Muscle layer of duodenum (tissue), 2 donors: ENCODE data around the gene LSM14B.

ENCODE experiments used
- H3K27ac ChIP-seq: one replicate; pipeline ENCODE4 v1.7.0; 2013; ENCODE audit warnings: mild to moderate bottlenecking, low read length
- H3K27me3 ChIP-seq: one replicate; pipeline ENCODE4 v1.7.0; 2013; ENCODE audit warnings: low read depth, mild to moderate bottlenecking, control low read depth, low read length
- H3K36me3 ChIP-seq, 2 donors: one replicate each; pipeline ENCODE4 v1.7.0; 2013; ENCODE audit warnings: low read length in 2 of 2, control low read depth in 1 of 2, mild to moderate bottlenecking in 1 of 2; ENCODE audit not compliant: insufficient read depth in 2 of 2, control insufficient read depth in 1 of 2
- H3K4me1 ChIP-seq, 2 donors: one replicate each; pipeline ENCODE4 v1.7.0; 2013; ENCODE audit warnings: low read length in 2 of 2, mild to moderate bottlenecking in 2 of 2, control low read depth in 1 of 2, moderate library complexity in 1 of 2; ENCODE audit not compliant: insufficient read depth in 2 of 2, control insufficient read depth in 1 of 2
- H3K4me3 ChIP-seq, 2 donors: one replicate each; pipeline ENCODE4 v1.7.0; 2013; ENCODE audit warnings: low read length in 2 of 2, low read depth in 1 of 2, mild to moderate bottlenecking in 1 of 2
- H3K9me3 ChIP-seq, 2 donors: one replicate each; pipeline ENCODE4 v1.7.0; 2013; ENCODE audit warnings: low read length in 2 of 2, control low read depth in 1 of 2, mild to moderate bottlenecking in 1 of 2; ENCODE audit not compliant: control insufficient read depth in 1 of 2
- donor health status: healthy.

LSM14B gene

DNA sequence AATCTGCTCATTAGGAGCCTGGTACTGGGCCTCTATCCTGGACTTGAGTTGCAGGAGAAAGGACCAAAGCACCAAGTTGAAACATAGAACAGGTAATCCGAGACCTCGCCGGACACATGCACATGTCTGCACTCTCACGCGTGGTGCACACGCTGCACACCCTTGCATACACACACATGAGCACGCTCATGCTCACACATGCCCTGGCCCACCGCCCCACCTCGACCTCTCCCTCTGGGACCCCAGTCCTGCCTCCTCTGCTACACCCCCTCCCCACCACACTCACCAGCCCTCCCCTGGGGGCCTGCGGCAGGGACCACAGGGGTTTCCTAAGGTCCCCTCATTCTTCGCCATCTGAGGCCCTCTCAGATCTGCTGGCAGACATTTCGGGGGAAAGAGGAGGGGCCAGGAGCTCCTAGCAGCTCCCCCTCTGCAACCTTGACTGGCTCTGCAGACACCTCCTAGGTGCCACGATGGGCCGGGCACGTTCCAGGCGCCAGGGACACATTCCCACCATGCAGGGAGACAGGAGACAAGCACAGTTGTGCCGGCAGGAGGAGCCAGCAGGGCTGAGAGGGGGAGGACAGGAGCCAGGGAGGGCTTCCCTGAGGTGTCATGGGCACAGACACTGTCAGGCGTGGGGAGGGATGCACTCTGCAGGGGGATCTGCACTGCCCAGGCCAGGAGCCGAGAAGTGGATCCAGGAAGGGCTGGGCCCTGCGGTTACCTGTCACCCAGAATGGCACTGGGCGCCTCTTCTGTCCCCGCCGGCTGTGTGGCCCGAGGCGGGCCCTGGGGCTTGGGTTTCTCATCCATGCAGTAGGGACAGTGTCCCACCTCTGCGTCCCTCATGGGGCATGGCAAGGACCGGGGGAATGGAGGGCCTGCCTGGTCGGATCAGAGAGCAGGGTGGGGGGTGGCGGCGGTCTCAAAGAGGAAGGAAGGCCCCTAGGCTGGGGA lies 25.6 kb upstream of the LSM14B start:
- H3K27me3 ChIP-seq: no peaks in the 10 kb centered on the region
- no peak overlapping the region for H3K27ac ChIP-seq
- H3K9me3 ChIP-seq: peaks cover 0 to 14% of the 10 kb centered on the region in 2 donors
- H3K36me3 ChIP-seq: no peaks in the 10 kb centered on the region
- H3K4me1 ChIP-seq: no peaks in the 10 kb centered on the region
- H3K4me3 ChIP-seq: no peak overlapping the region

- H3K4me3 ChIP-seq: no peak overlapping the region
- no peaks in the 10 kb centered on the region for H3K36me3 ChIP-seq
- H3K27me3 ChIP-seq: no peaks in the 10 kb centered on the region
- H3K9me3 ChIP-seq: peaks cover 0 to 8% of the 10 kb centered on the region in 2 donors
- no peaks in the 10 kb centered on the region for H3K4me1 ChIP-seq
- no peak overlapping the region for H3K27ac ChIP-seq
Observed at GRCh38 chr20:62097881-62098407, 24.3 kb upstream of the LSM14B start.

- Histone ChIP-seq H3K36me3 (no peaks in the 10 kb centered on the region), H3K4me1 (no peaks in the 10 kb centered on the region), H3K27ac (no peak overlapping the region), H3K27me3 (no peaks in the 10 kb centered on the region), H3K9me3 (peaks cover 0 to 14% of the 10 kb centered on the region in 2 donors), H3K4me3 (no peak overlapping the region)
Observed at GRCh38 chr20:62101078-62101477, 21.2 kb upstream of the LSM14B start.

DNA sequence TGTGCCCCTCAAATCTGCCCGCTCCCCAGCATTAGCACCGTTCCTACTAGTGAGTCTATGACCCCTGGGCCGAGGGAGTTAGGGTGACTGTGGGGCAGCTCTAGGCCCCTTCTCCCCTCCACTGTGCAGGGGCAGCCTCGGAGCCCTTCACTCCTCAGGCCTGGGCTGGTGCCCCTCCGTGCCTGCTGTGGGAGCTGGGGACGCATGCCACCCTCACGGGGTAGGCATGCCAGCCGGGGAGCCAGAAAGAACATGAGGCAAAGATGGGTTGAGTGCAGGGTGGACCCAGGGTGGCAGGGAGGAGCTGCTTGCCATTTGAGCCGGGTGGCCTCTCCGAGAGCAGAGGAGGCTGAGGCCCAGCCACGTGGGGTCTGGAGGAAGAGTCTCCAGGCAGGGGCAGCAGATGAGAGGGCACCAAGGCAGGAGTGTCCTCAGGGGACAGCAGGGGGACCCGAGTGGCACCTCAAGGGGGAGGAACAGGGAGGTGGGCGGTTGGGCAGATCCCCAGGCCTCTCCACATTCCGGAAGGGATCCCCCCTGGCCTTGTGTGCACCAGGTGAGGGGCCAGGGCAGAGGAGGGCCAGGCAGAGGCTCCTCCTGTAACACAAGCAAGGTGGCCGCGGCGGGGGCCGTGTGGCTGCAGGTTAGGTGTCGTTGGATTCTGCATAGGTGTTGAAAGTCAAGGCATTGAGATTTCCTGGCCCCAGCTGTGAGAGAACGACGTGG lies 18.6 kb upstream of the LSM14B start:
- Histone ChIP-seq H3K27me3 (no peaks in the 10 kb centered on the region), H3K4me3 (no peak overlapping the region), H3K4me1 (no peaks in the 10 kb centered on the region), H3K9me3 (peaks cover 0 to 30% of the 10 kb centered on the region in 2 donors), H3K36me3 (no peaks in the 10 kb centered on the region), H3K27ac (no peak overlapping the region)

DNA sequence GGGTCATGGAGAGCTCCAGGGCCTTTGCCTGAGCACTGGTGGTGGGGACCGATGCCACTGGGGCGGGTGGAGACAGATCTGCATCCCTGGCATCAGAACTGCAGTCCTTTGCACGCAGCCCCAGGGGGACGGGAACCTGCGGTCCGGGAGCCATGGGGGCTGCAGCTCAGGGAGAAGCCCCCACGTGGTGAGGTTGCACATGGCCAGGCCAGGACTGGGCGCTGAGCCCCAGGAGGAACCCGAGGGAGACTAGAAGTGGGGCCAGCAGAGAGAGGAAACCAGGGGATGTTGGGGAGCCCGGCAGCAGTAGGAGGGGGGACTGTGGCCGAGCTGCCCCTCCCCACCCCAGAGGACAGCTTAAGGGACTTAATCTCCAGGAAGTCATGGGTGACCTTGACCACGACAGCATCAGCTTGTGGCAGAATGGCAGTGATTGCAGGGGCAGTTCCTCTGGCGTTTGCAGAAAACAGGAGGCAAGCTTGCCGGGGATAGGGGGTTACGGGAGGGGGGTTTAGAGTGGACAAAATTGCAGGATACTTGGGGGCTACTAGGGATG lies 18.0 kb upstream of the LSM14B start:
- Histone ChIP-seq H3K36me3 (no peaks in the 10 kb centered on the region), H3K27me3 (no peaks in the 10 kb centered on the region), H3K4me3 (no peak overlapping the region), H3K4me1 (no peaks in the 10 kb centered on the region), H3K9me3 (peaks cover 5 to 37% of the 10 kb centered on the region in 2 donors), H3K27ac (no peak overlapping the region)

- Histone ChIP-seq H3K27me3 (no peaks in the 10 kb centered on the region), H3K4me1 (no peaks in the 10 kb centered on the region), H3K9me3 (peaks cover 7 to 40% of the 10 kb centered on the region in 2 donors), H3K27ac (no peak overlapping the region), H3K36me3 (no peaks in the 10 kb centered on the region), H3K4me3 (no peak overlapping the region)
Observed at GRCh38 chr20:62104791-62105345, 17.4 kb upstream of the LSM14B start.

GRCh38 chr20:62105592-62105991 lies 16.7 kb upstream of the LSM14B start:
- Histone ChIP-seq H3K27ac (no peak overlapping the region), H3K36me3 (no peaks in the 10 kb centered on the region), H3K4me1 (no peaks in the 10 kb centered on the region), H3K9me3 (peaks cover 7 to 41% of the 10 kb centered on the region in 2 donors), H3K4me3 (no peak overlapping the region), H3K27me3 (no peaks in the 10 kb centered on the region)

DNA sequence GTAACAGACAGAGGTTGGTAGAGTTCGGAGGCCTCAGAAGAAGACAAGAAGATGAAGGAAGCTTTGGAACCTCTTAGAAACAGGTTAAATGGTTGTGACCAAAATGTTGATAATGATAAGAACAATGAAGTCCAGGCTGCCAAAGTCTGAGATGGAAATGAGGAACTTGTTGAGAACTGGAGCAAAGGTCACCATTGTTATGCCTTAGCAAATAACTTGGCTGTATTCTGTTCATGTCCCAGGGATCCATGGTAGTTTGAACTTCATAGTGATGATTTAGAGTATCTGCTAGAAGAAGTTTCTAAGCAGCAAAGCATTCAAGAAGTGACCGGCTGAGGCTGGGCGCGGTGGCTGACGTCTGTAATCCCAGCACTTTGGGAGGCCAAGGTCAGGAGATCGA lies 11.1 kb upstream of the LSM14B start:
- Histone ChIP-seq H3K36me3 (no peaks in the 10 kb centered on the region), H3K27ac (no peak overlapping the region), H3K9me3 (peaks cover 19 to 53% of the 10 kb centered on the region in 2 donors), H3K4me3 (no peak overlapping the region), H3K27me3 (no peaks in the 10 kb centered on the region), H3K4me1 (no peaks in the 10 kb centered on the region)

- Histone ChIP-seq H3K4me1 (no peaks in the 10 kb centered on the region), H3K27me3 (peaks cover 4% of the 10 kb centered on the region), H3K9me3 (peaks cover 19 to 49% of the 10 kb centered on the region in 2 donors), H3K36me3 (no peaks in the 10 kb centered on the region), H3K27ac (no peak overlapping the region), H3K4me3 (no peak overlapping the region)
Observed at GRCh38 chr20:62112368-62112767, 9.9 kb upstream of the LSM14B start.

DNA sequence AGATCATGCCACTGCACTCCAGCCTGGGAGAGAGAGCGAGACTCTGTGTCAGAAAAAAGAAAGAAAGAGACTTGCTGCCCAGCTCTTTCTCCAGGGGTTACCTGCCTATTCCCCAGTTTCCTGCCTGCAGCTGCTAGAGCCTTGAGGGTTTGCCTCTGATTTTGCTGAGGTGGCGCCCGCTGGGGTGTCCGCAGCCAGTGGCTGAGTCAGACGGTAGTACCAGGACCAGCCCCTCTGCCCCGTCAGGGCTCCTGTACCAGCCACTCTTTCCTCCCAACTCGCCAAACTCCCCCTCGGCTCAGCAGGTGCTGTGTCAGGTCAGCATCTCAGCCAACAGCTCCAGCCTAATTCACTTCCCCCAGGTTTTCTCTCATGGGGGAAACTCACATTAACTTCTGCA lies 7.4 kb upstream of the LSM14B start:
- Histone ChIP-seq H3K4me1 (no peaks in the 10 kb centered on the region), H3K27me3 (peaks cover 7% of the 10 kb centered on the region), H3K4me3 (no peak overlapping the region), H3K27ac (no peak overlapping the region), H3K9me3 (peaks cover 12 to 27% of the 10 kb centered on the region in 2 donors), H3K36me3 (no peaks in the 10 kb centered on the region)
